Neural crest cell (in vitro differentiated cells): ENCODE measurements around the gene VAMP1. TPM values are rescaled to one million over a fixed set of nuclear protein-coding genes. Genes with fewer than 3 reads are reported as not detected.

Source experiments
- DNase-seq: peaks from one replicate; pipeline ENCODE4 v3.0.0; 2021; ENCODE audit warnings: low read depth, mixed read lengths, low spot score
- H3K27ac Mint-ChIP-seq: one replicate; pipeline ENCODE4 v1.8.0; 2021; ENCODE audit warnings: mild to moderate bottlenecking, mixed read lengths; ENCODE audit not compliant: unreplicated experiment
- H3K27me3 Mint-ChIP-seq: 2 replicates; pipeline ENCODE4 v1.8.0; 2021; ENCODE audit warnings: low read depth, mild to moderate bottlenecking, mixed read lengths
- H3K36me3 Mint-ChIP-seq: 2 replicates; pipeline ENCODE4 v1.8.0; 2021; ENCODE audit warnings: low read depth, mild to moderate bottlenecking, mixed read lengths
- H3K4me1 Mint-ChIP-seq: 2 replicates; pipeline ENCODE4 v1.8.0; 2021; ENCODE audit warnings: mixed read lengths
- H3K4me3 Mint-ChIP-seq: one replicate; pipeline ENCODE4 v1.8.0; 2021; ENCODE audit warnings: mild to moderate bottlenecking, mixed read lengths
- H3K9me3 Mint-ChIP-seq: 2 replicates; pipeline ENCODE4 v1.8.0; 2021; ENCODE audit warnings: mixed read lengths
- total RNA-seq: library from RNA; stranded (reverse); gene quantifications from 2 replicates; pipeline ENCODE4 v1.2.1, GENCODE V29; 2021
- TF ChIP-seq, protein P1 (sequence below): fragments of 200-600 bp; sonication (generic); conservative IDR thresholded peaks from 2 replicates; pipeline ENCODE4 v1.5.0; 2021; ENCODE audit warnings: antibody characterized with exemption, mild to moderate bottlenecking

VAMP1 gene
- total RNA-seq, 1 donor from 2014 or later = 9.8 TPM

DNA sequence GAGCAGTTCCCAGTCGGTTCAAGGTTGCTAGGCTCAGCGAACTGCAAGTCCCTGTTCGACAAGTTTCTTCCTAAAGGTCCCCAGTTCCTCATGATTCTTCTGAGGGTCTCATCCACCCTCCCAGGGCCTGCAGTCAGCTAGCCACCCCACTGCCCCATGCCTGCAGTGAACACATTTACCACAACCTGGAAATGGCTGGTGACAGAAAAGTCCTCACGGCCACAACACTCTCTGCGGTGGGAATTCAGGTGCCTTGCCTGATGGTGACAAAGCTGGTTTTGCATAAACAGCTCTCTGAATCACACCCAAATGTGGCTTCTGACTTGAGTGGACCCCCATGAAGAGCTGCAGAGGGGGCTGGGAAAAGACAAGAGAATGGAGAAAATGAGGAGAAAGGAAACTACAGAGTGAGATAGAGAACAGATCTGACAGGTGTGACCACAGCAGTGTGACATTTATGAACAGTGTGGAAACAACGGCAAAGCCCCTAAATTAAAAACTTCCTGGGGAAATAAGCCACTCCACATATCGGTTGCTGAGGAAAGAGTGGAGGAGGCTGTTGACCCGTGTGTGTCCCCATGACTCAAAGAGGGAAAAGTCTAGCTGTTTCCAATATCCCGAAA, 27.0 kb downstream of the VAMP1 start:
- Mint-ChIP-seq H3K36me3 (no peaks in the 10 kb centered on the region), H3K4me1 (no peaks in the 10 kb centered on the region), H3K27me3 (no peaks in the 10 kb centered on the region), H3K4me3 (no peak overlapping the region), H3K9me3 (no peaks in the 10 kb centered on the region), H3K27ac (no peak overlapping the region)
- DNase-seq = no peak
- TF ChIP-seq, protein P1, sequence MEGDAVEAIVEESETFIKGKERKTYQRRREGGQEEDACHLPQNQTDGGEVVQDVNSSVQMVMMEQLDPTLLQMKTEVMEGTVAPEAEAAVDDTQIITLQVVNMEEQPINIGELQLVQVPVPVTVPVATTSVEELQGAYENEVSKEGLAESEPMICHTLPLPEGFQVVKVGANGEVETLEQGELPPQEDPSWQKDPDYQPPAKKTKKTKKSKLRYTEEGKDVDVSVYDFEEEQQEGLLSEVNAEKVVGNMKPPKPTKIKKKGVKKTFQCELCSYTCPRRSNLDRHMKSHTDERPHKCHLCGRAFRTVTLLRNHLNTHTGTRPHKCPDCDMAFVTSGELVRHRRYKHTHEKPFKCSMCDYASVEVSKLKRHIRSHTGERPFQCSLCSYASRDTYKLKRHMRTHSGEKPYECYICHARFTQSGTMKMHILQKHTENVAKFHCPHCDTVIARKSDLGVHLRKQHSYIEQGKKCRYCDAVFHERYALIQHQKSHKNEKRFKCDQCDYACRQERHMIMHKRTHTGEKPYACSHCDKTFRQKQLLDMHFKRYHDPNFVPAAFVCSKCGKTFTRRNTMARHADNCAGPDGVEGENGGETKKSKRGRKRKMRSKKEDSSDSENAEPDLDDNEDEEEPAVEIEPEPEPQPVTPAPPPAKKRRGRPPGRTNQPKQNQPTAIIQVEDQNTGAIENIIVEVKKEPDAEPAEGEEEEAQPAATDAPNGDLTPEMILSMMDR = no peak

DNA sequence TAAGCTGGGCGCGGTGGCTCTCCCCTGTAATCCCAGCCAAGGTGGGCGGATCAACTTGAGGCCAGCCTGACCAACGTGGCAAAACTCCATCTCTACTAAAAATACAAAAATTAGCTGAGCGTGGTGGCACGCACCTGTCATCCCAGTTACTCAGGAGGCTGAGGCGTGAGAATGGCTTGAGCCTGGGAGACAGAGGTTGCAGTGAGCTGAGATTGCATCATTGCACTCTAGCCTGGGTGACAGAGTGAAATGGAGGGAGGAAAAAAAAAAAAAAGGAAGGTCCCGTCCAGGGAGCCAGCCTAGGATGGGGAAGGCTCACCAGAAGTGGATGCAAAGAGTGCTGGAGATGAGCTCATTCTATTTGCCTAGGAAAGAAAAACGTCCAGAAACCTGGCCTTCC, 27.6 kb downstream of the VAMP1 start:
- H3K27ac Mint-ChIP-seq = no peak overlapping the region
- no peaks in the 10 kb centered on the region for H3K27me3 Mint-ChIP-seq
- no peaks in the 10 kb centered on the region for H3K36me3 Mint-ChIP-seq
- H3K4me1 Mint-ChIP-seq = no peaks in the 10 kb centered on the region
- H3K4me3 Mint-ChIP-seq = no peak overlapping the region
- TF ChIP-seq, protein P1 = no peak
- H3K9me3 Mint-ChIP-seq = no peaks in the 10 kb centered on the region
- DNase-seq = no peak

GRCh38 chr12:6440391-6440790, 30.1 kb downstream of the VAMP1 start:
- Mint-ChIP-seq H3K27ac (no peak overlapping the region), H3K4me1 (no peaks in the 10 kb centered on the region), H3K9me3 (no peaks in the 10 kb centered on the region), H3K36me3 (no peaks in the 10 kb centered on the region), H3K4me3 (no peak overlapping the region), H3K27me3 (no peaks in the 10 kb centered on the region)
- DNase-seq = no peak
- TF ChIP-seq, protein P1 = no peak

- Mint-ChIP-seq H3K27ac (no peak overlapping the region), H3K27me3 (no peaks in the 10 kb centered on the region)
Measured at GRCh38 chr12:6438345-6438744, 32.1 kb downstream of the VAMP1 start.

GRCh38 chr12:6437586-6437985, 32.9 kb downstream of the VAMP1 start:
- Mint-ChIP-seq H3K4me3 (no peak overlapping the region), H3K27me3 (no peaks in the 10 kb centered on the region), H3K4me1 (no peaks in the 10 kb centered on the region), H3K27ac (no peak overlapping the region), H3K9me3 (no peaks in the 10 kb centered on the region), H3K36me3 (no peaks in the 10 kb centered on the region)
- TF ChIP-seq, protein P1 = no peak
- DNase-seq = no peak

More at GRCh38 chr12:6438345-6438744, 32.1 kb downstream of the VAMP1 start:
- TF ChIP-seq, protein P1 = no peak
- H3K9me3 Mint-ChIP-seq = no peaks in the 10 kb centered on the region
- no peaks in the 10 kb centered on the region for H3K36me3 Mint-ChIP-seq
- no peaks in the 10 kb centered on the region for H3K4me1 Mint-ChIP-seq
- H3K4me3 Mint-ChIP-seq = no peak overlapping the region
- no peak for DNase-seq
